Rectal smooth muscle tissue (tissue), 1 donor: Measurements from ENCODE around the gene SH3BGRL3.

Experiments
- H3K27ac ChIP-seq: one replicate; pipeline ENCODE4 v1.7.0; 2013; ENCODE audit warnings: low read depth, low read length, inconsistent platforms
- H3K27me3 ChIP-seq: one replicate; pipeline ENCODE4 v1.7.0; 2013; ENCODE audit warnings: low read length; ENCODE audit not compliant: control insufficient read depth, insufficient read depth
- H3K36me3 ChIP-seq: one replicate; pipeline ENCODE4 v1.7.0; 2013; ENCODE audit warnings: low read length; ENCODE audit not compliant: control insufficient read depth, insufficient read depth
- H3K4me1 ChIP-seq: one replicate; pipeline ENCODE4 v1.7.0; 2013; ENCODE audit warnings: low read length; ENCODE audit not compliant: control insufficient read depth, insufficient read depth
- H3K4me3 ChIP-seq: one replicate; pipeline ENCODE4 v1.7.0; 2013; ENCODE audit warnings: low read length
- H3K9ac ChIP-seq: one replicate; pipeline ENCODE4 v1.7.0; 2013; ENCODE audit warnings: low read length

Gene SH3BGRL3

GRCh38 chr1:26263212-26263611, 16.7 kb upstream of the SH3BGRL3 start:
- peaks cover 12% of the 10 kb centered on the region for H3K36me3 ChIP-seq

GRCh38 chr1:26265405-26265804, 14.5 kb upstream of the SH3BGRL3 start:
- no peak overlapping the region for H3K27ac ChIP-seq

More at GRCh38 chr1:26263212-26263611, 16.7 kb upstream of the SH3BGRL3 start:
- Histone ChIP-seq H3K27me3 (no peaks in the 10 kb centered on the region), H3K4me1 (no peaks in the 10 kb centered on the region), H3K27ac (no peak overlapping the region), H3K9ac (no peak overlapping the region), H3K4me3 (no peak overlapping the region)

GRCh38 chr1:26268290-26269197, 11.3 kb upstream of the SH3BGRL3 start:
- Histone ChIP-seq H3K36me3 (peaks cover 5% of the 10 kb centered on the region), H3K4me1 (no peaks in the 10 kb centered on the region), H3K27ac (no peak overlapping the region), H3K9ac (no peak overlapping the region), H3K4me3 (no peak overlapping the region), H3K27me3 (no peaks in the 10 kb centered on the region)

More at GRCh38 chr1:26265405-26265804, 14.5 kb upstream of the SH3BGRL3 start:
- Histone ChIP-seq H3K4me3 (no peak overlapping the region), H3K4me1 (no peaks in the 10 kb centered on the region), H3K9ac (no peak overlapping the region), H3K27me3 (no peaks in the 10 kb centered on the region), H3K36me3 (peaks cover 8% of the 10 kb centered on the region)

GRCh38 chr1:26269198-26269550, 10.7 kb upstream of the SH3BGRL3 start:
- Histone ChIP-seq H3K27me3 (no peaks in the 10 kb centered on the region), H3K4me1 (no peaks in the 10 kb centered on the region), H3K27ac (no peak overlapping the region), H3K36me3 (peaks cover 5% of the 10 kb centered on the region), H3K9ac (no peak overlapping the region), H3K4me3 (no peak overlapping the region)

- no peak overlapping the region for H3K27ac ChIP-seq
Observed at GRCh38 chr1:26274801-26275425, 5.0 kb upstream of the SH3BGRL3 start.

GRCh38 chr1:26275580-26276431, 4.1 kb upstream of the SH3BGRL3 start:
- Histone ChIP-seq H3K27ac (peak overlapping the region; percentile 8), H3K36me3 (no peaks in the 10 kb centered on the region), H3K27me3 (no peaks in the 10 kb centered on the region), H3K4me3 (no peak overlapping the region), H3K9ac (no peak overlapping the region), H3K4me1 (peaks cover 7% of the 10 kb centered on the region)

More at GRCh38 chr1:26274801-26275425, 5.0 kb upstream of the SH3BGRL3 start:
- peaks cover 7% of the 10 kb centered on the region for H3K4me1 ChIP-seq
- no peak overlapping the region for H3K4me3 ChIP-seq
- H3K9ac ChIP-seq = no peak overlapping the region
- H3K27me3 ChIP-seq = no peaks in the 10 kb centered on the region
- no peaks in the 10 kb centered on the region for H3K36me3 ChIP-seq

GRCh38 chr1:26276432-26276838, 3.5 kb upstream of the SH3BGRL3 start:
- H3K4me1 ChIP-seq = peaks cover 7% of the 10 kb centered on the region
- peak overlapping the region; percentile 16 for H3K4me3 ChIP-seq
- no peaks in the 10 kb centered on the region for H3K27me3 ChIP-seq
- no peaks in the 10 kb centered on the region for H3K36me3 ChIP-seq
- peak overlapping the region; percentile 8 for H3K27ac ChIP-seq
- peak overlapping the region; percentile 19 for H3K9ac ChIP-seq

- peaks cover 3% of the 10 kb centered on the region for H3K36me3 ChIP-seq
- no peak overlapping the region for H3K9ac ChIP-seq
- peaks cover 7% of the 10 kb centered on the region for H3K4me1 ChIP-seq
- no peaks in the 10 kb centered on the region for H3K27me3 ChIP-seq
- H3K27ac ChIP-seq = no peak overlapping the region
- no peak overlapping the region for H3K4me3 ChIP-seq
Observed at GRCh38 chr1:26277261-26277661, 2.6 kb upstream of the SH3BGRL3 start.

GRCh38 chr1:26277719-26278118, 2.2 kb upstream of the SH3BGRL3 start:
- H3K4me1 ChIP-seq = peaks cover 7% of the 10 kb centered on the region
- no peak overlapping the region for H3K9ac ChIP-seq
- H3K36me3 ChIP-seq = peaks cover 3% of the 10 kb centered on the region
- no peak overlapping the region for H3K27ac ChIP-seq
- no peak overlapping the region for H3K4me3 ChIP-seq
- no peaks in the 10 kb centered on the region for H3K27me3 ChIP-seq

- Histone ChIP-seq H3K27me3 (no peaks in the 10 kb centered on the region), H3K4me1 (peaks cover 7% of the 10 kb centered on the region), H3K9ac (no peak overlapping the region), H3K4me3 (no peak overlapping the region), H3K27ac (no peak overlapping the region), H3K36me3 (peaks cover 3% of the 10 kb centered on the region)
Observed at GRCh38 chr1:26278303-26278702, 1.6 kb upstream of the SH3BGRL3 start.

GRCh38 chr1:26278724-26279455, 996 bp upstream of the SH3BGRL3 start:
- H3K9ac ChIP-seq = peak overlapping the region; percentile 75

More at GRCh38 chr1:26278724-26279455, 996 bp upstream of the SH3BGRL3 start:
- no peaks in the 10 kb centered on the region for H3K27me3 ChIP-seq
- peaks cover 7% of the 10 kb centered on the region for H3K4me1 ChIP-seq
- peak overlapping the region; percentile 68 for H3K27ac ChIP-seq
- H3K36me3 ChIP-seq = peaks cover 3% of the 10 kb centered on the region
- peak overlapping the region; percentile 75 for H3K4me3 ChIP-seq
